Activated CD4-positive, alpha-beta T cell treated with anti-CD3 and anti-CD28 coated beads for 36 hours (primary cell): Measurements from ENCODE around the gene GFOD2. TPM values are rescaled to one million over a fixed set of nuclear protein-coding genes. Genes with fewer than 3 reads are reported as not detected.

Source experiments
- ATAC-seq: fragments of 200-7000 bp; cut with Tn5 transposase; one replicate; pipeline ENCODE4 v1.10.0; 2021; ENCODE audit warnings: mild to moderate bottlenecking, moderate library complexity
- CTCF ChIA-PET: fragments of 350-600 bp; sonication (Branson Sonifier 250); formaldehyde crosslinking; loops from one replicate; lab custom pipeline; 2021; ENCODE audit warnings: antibody characterized with exemption; lab: Charles Lee
- POLR2A ChIA-PET: fragments of 350-600 bp; sonication (Branson Sonifier 250); formaldehyde crosslinking; loops from one replicate; lab custom pipeline; 2021; ENCODE audit warnings: antibody characterized with exemption, inconsistent platforms; lab: Charles Lee
- DNase-seq: peaks from one replicate; pipeline ENCODE4 v3.0.0-alpha.2; 2020
- H3K27ac Mint-ChIP-seq: one replicate; pipeline ENCODE4 v1.8.0; 2021; ENCODE audit warnings: mixed read lengths
- H3K27me3 Mint-ChIP-seq: one replicate; pipeline ENCODE4 v1.8.0; 2021; ENCODE audit warnings: mixed read lengths
- H3K36me3 Mint-ChIP-seq: one replicate; pipeline ENCODE4 v1.8.0; 2021; ENCODE audit warnings: low read depth, mixed read lengths
- H3K4me1 Mint-ChIP-seq: one replicate; pipeline ENCODE4 v1.8.0; 2021; ENCODE audit warnings: mixed read lengths
- H3K4me3 Mint-ChIP-seq: one replicate; pipeline ENCODE4 v1.8.0; 2021; ENCODE audit warnings: mild to moderate bottlenecking, moderate library complexity, mixed read lengths
- H3K9me3 Mint-ChIP-seq: one replicate; pipeline ENCODE4 v1.8.0; 2021; ENCODE audit warnings: low read depth, mixed read lengths
- intact Hi-C, 2 experiments: fragments of 100-400 bp; cut with DNase I in 1 of 2; cut with micrococcal nuclease in 1 of 2; formaldehyde crosslinking; loops; one replicate each; pipeline versions ENCODE4 v1.14.2 to v1.15.1; 2022 to 2024; cut with DNase I, micrococcal nuclease
- total RNA-seq, 2 experiments: library from RNA; stranded (reverse); gene quantifications; one replicate each; pipeline ENCODE4 v1.2.3, GENCODE V29; 2021

GFOD2 gene
- total RNA-seq, 2 experiments from 2014 or later: 8.7 to 11.5 TPM

GRCh38 chr16:67665598-67665997 is 53.5 kb downstream of the GFOD2 start:
- Mint-ChIP-seq H3K9me3 (no peaks in the 10 kb centered on the region), H3K27ac (peak overlapping the region; percentile 47), H3K4me3 (peak overlapping the region; percentile 73), H3K36me3 (peaks cover 9% of the 10 kb centered on the region), H3K27me3 (no peaks in the 10 kb centered on the region), H3K4me1 (peaks cover 23% of the 10 kb centered on the region)
- CTCF ChIA-PET: interaction anchor here (0.5 to 10.5 kb wide), 7 partner anchors 7 to 421 kb away, joined by 3 to 99 read pairs (median 4); partner anchors contain the start of genes ATP6V0D1 and CTCF
- ATAC-seq (no peak), DNase-seq (no peak)
- intact Hi-C loops: no loop called here
- POLR2A ChIA-PET: interaction anchor here (0.6 kb wide), 1 partner anchor 179 kb away, joined by 3 read pairs; no protein-coding TSS in a partner anchor

- Mint-ChIP-seq H3K27me3 (no peaks in the 10 kb centered on the region), H3K27ac (no peak overlapping the region), H3K4me3 (no peak overlapping the region), H3K4me1 (peaks cover 23% of the 10 kb centered on the region), H3K9me3 (no peaks in the 10 kb centered on the region), H3K36me3 (peaks cover 9% of the 10 kb centered on the region)
- ChIA-PET CTCF (interaction anchor here (2.2 to 10.5 kb wide), 5 partner anchors 8 to 183 kb away, joined by 6 to 99 read pairs (median 13); partner anchors contain the start of genes ATP6V0D1 and CTCF), POLR2A (no interaction called here)
- DNase-seq (no peak), ATAC-seq (no peak)
- intact Hi-C loops: loop anchor here (5.0 kb wide), 5 partner anchors 118 to 1522 kb away; partner anchors contain the start of genes AGRP (in 1 of the 2), ATP6V0D1 (in 1 of the 2), FHOD1 (in 1 of the 2) and HSF4 (in 1 of the 2)
These were observed 54.2 kb downstream of the GFOD2 start for GRCh38 chr16:67664871-67665270.

GRCh38 chr16:67664258-67664657 is 54.9 kb downstream of the GFOD2 start:
- peaks cover 23% of the 10 kb centered on the region for H3K4me1 Mint-ChIP-seq
- no peaks in the 10 kb centered on the region for H3K27me3 Mint-ChIP-seq
- intact Hi-C loops: loop anchor here (5.0 kb wide), 5 partner anchors 117 to 1523 kb away; partner anchors contain the start of genes AGRP (in 1 of the 2), ATP6V0D1 (in 1 of the 2), FHOD1 (in 1 of the 2) and HSF4 (in 1 of the 2)
- POLR2A ChIA-PET: interaction anchor here (0.5 to 0.9 kb wide), 2 partner anchors 97 to 268 kb away, joined by 3 to 5 read pairs; no protein-coding TSS in a partner anchor
- no peak overlapping the region for H3K4me3 Mint-ChIP-seq
- no peaks in the 10 kb centered on the region for H3K9me3 Mint-ChIP-seq
- no peak for DNase-seq
- CTCF ChIA-PET: interaction anchor here (0.5 to 10.5 kb wide), 12 partner anchors 9 to 577 kb away, joined by 3 to 99 read pairs (median 7); partner anchors contain the start of genes ATP6V0D1, CARMIL2, CTCF and TMEM208
- H3K36me3 Mint-ChIP-seq: peaks cover 12% of the 10 kb centered on the region
- no peak for ATAC-seq
- H3K27ac Mint-ChIP-seq: no peak overlapping the region

- H3K9me3 Mint-ChIP-seq: no peaks in the 10 kb centered on the region
- H3K27ac Mint-ChIP-seq: no peak overlapping the region
- POLR2A ChIA-PET: interaction anchor here (0.5 to 0.9 kb wide), 2 partner anchors 96 to 269 kb away, joined by 3 to 5 read pairs; no protein-coding TSS in a partner anchor
- CTCF ChIA-PET: interaction anchor here (0.5 to 10.5 kb wide), 15 partner anchors 9 to 577 kb away, joined by 3 to 99 read pairs (median 7); partner anchors contain the start of genes ATP6V0D1, CARMIL2, CTCF and TMEM208
- peaks cover 16% of the 10 kb centered on the region for H3K36me3 Mint-ChIP-seq
- intact Hi-C loops: loop anchor here (5.0 kb wide), 5 partner anchors 117 to 1523 kb away; partner anchors contain the start of genes AGRP (in 1 of the 2), ATP6V0D1 (in 1 of the 2), FHOD1 (in 1 of the 2) and HSF4 (in 1 of the 2)
- H3K27me3 Mint-ChIP-seq: no peaks in the 10 kb centered on the region
- peaks cover 26% of the 10 kb centered on the region for H3K4me1 Mint-ChIP-seq
- H3K4me3 Mint-ChIP-seq: no peak overlapping the region
- no peak for DNase-seq
- no peak for ATAC-seq
These were observed 55.3 kb downstream of the GFOD2 start for GRCh38 chr16:67663877-67664222.

- ChIA-PET POLR2A (interaction anchor here (0.5 to 1.2 kb wide), 3 partner anchors 96 to 269 kb away, joined by 3 to 5 read pairs (median 4); no protein-coding TSS in a partner anchor), CTCF (interaction anchor here (0.6 to 7.4 kb wide), 18 partner anchors 10 to 436 kb away, joined by 3 to 77 read pairs (median 4); partner anchors contain the start of genes ATP6V0D1, CARMIL2, CTCF and TMEM208)
- H3K27ac Mint-ChIP-seq: no peak overlapping the region
- H3K36me3 Mint-ChIP-seq: peaks cover 19% of the 10 kb centered on the region
- ATAC-seq (no peak), DNase-seq (peak; percentile 73)
- H3K27me3 Mint-ChIP-seq: no peaks in the 10 kb centered on the region
- intact Hi-C loops: loop anchor here (5.0 kb wide), 5 partner anchors 116 to 1524 kb away; partner anchors contain the start of genes AGRP (in 1 of the 2), ATP6V0D1 (in 1 of the 2), FHOD1 (in 1 of the 2) and HSF4 (in 1 of the 2)
- H3K4me1 Mint-ChIP-seq: peaks cover 32% of the 10 kb centered on the region
- no peak overlapping the region for H3K4me3 Mint-ChIP-seq
- no peaks in the 10 kb centered on the region for H3K9me3 Mint-ChIP-seq
These were observed 55.8 kb downstream of the GFOD2 start for GRCh38 chr16:67663151-67663876.

- ChIA-PET CTCF (interaction anchor here (0.6 to 7.4 kb wide), 17 partner anchors 11 to 436 kb away, joined by 3 to 77 read pairs (median 4); partner anchors contain the start of genes ATP6V0D1, CARMIL2, CTCF and TMEM208), POLR2A (interaction anchor here (1.2 kb wide), 1 partner anchor 101 kb away, joined by 4 read pairs; no protein-coding TSS in a partner anchor)
- no peak overlapping the region for H3K4me3 Mint-ChIP-seq
- intact Hi-C loops: loop anchor here (5.0 kb wide), 5 partner anchors 115 to 1525 kb away; partner anchors contain the start of genes AGRP (in 1 of the 2), ATP6V0D1 (in 1 of the 2), FHOD1 (in 1 of the 2) and HSF4 (in 1 of the 2)
- H3K9me3 Mint-ChIP-seq: no peaks in the 10 kb centered on the region
- DNase-seq (no peak), ATAC-seq (no peak)
- H3K27ac Mint-ChIP-seq: no peak overlapping the region
- H3K36me3 Mint-ChIP-seq: peaks cover 22% of the 10 kb centered on the region
- peaks cover 32% of the 10 kb centered on the region for H3K4me1 Mint-ChIP-seq
- H3K27me3 Mint-ChIP-seq: no peaks in the 10 kb centered on the region
These were observed 56.5 kb downstream of the GFOD2 start for GRCh38 chr16:67662653-67663010.

- Mint-ChIP-seq H3K4me1 (peaks cover 26% of the 10 kb centered on the region), H3K27me3 (no peaks in the 10 kb centered on the region), H3K4me3 (peak overlapping the region; percentile 90), H3K9me3 (no peaks in the 10 kb centered on the region), H3K36me3 (peaks cover 22% of the 10 kb centered on the region), H3K27ac (no peak overlapping the region)
- DNase-seq (no peak), ATAC-seq (no peak)
- intact Hi-C loops: loop anchor here (2.0 to 5.0 kb wide), 6 partner anchors 115 to 1525 kb away; partner anchors contain the start of genes AGRP (in 1 of the 2), ATP6V0D1 (in 1 of the 2), FHOD1 (in 1 of the 2) and HSF4 (in 1 of the 2)
- POLR2A ChIA-PET: interaction anchor here (1.2 kb wide), 1 partner anchor 101 kb away, joined by 4 read pairs; no protein-coding TSS in a partner anchor
- CTCF ChIA-PET: interaction anchor here (0.6 to 7.4 kb wide), 13 partner anchors 10 to 172 kb away, joined by 3 to 77 read pairs (median 4); partner anchors contain the start of genes CARMIL2 and CTCF
These were observed 57.0 kb downstream of the GFOD2 start for GRCh38 chr16:67661886-67662652.

GRCh38 chr16:67661101-67661761 is 57.9 kb downstream of the GFOD2 start:
- peak overlapping the region; percentile 90 for H3K4me3 Mint-ChIP-seq
- peaks cover 25% of the 10 kb centered on the region for H3K4me1 Mint-ChIP-seq
- DNase-seq (peak; percentile 58), ATAC-seq (no peak)
- no peaks in the 10 kb centered on the region for H3K9me3 Mint-ChIP-seq
- peaks cover 23% of the 10 kb centered on the region for H3K36me3 Mint-ChIP-seq
- H3K27ac Mint-ChIP-seq: peak overlapping the region; percentile 53
- intact Hi-C loops: loop anchor here (2.0 to 5.0 kb wide), 6 partner anchors 114 to 1526 kb away; partner anchors contain the start of genes AGRP (in 1 of the 2), ATP6V0D1 (in 1 of the 2), FHOD1 (in 1 of the 2) and HSF4 (in 1 of the 2)
- ChIA-PET POLR2A (interaction anchor here (0.6 to 1.5 kb wide), 2 partner anchors 10 to 639 kb away, joined by 3 to 6 read pairs; no protein-coding TSS in a partner anchor), CTCF (interaction anchor here (0.6 to 7.4 kb wide), 9 partner anchors 9 to 257 kb away, joined by 3 to 77 read pairs (median 4); partner anchors contain the start of genes CARMIL2 and CTCF)
- H3K27me3 Mint-ChIP-seq: no peaks in the 10 kb centered on the region

GRCh38 chr16:67660564-67661028 is 58.5 kb downstream of the GFOD2 start, which contains the start of gene PARD6A:
Gene PARD6A, plus strand, starts transcription at chr16:67660960. Its CDS starts 79 bp downstream, at chr16:67661039.
- intact Hi-C loops: loop anchor here (1.0 to 5.0 kb wide), 22 partner anchors 16 to 1527 kb away; partner anchors contain the start of genes ATP6V0D1 (in 2 of the 2), CTCF (in 2 of the 2), FHOD1 (in 2 of the 2) and NFATC3 (in 2 of the 2)
- CTCF ChIA-PET: interaction anchor here (0.6 to 7.4 kb wide), 11 partner anchors 10 to 259 kb away, joined by 3 to 77 read pairs (median 4); partner anchors contain the start of genes CARMIL2 and CTCF
- DNase-seq (peak; percentile 98), ATAC-seq (peak; percentile 83)
- Mint-ChIP-seq H3K4me3 (peak within 1 kb of the TSS; percentile 90), H3K9me3 (no peaks in the 10 kb centered on the region), H3K4me1 (peaks cover 21% of the 10 kb centered on the region), H3K27me3 (no peaks in the 10 kb centered on the region), H3K36me3 (peaks cover 27% of the 10 kb centered on the region), H3K27ac (peak within 1 kb of the TSS; percentile 91)
- POLR2A ChIA-PET: interaction anchor here (0.7 to 1.5 kb wide), 7 partner anchors 10 to 184 kb away, joined by 3 to 13 read pairs (median 4); partner anchors contain the start of genes ATP6V0D1, CARMIL2, CTCF and RANBP10
